ENCODE data around the gene ZDHHC22. TPM values are rescaled to one million over a fixed set of nuclear protein-coding genes. Genes with fewer than 3 reads are reported as not detected.

The ZDHHC22 gene
- total RNA-seq, 1 donor from 2014 or later = 0.14 TPM

GRCh38 chr14:77104393-77104792 is 37.2 kb downstream of the ZDHHC22 start:
- Mint-ChIP-seq H3K9me3 (ENCODE audit: low read depth) (no peaks in the 10 kb centered on the region), H3K4me1 (ENCODE audit: low read depth) (peaks cover 14% of the 10 kb centered on the region), H3K4me3 (ENCODE audit: low read depth) (no peak overlapping the region), H3K27me3 (no peaks in the 10 kb centered on the region), H3K27ac (no peak overlapping the region), H3K36me3 (ENCODE audit: insufficient read depth) (peaks cover 13% of the 10 kb centered on the region)
- no peak for DNase-seq (ENCODE audit: low spot score, unreplicated experiment)
- TF ChIP-seq, protein P1, sequence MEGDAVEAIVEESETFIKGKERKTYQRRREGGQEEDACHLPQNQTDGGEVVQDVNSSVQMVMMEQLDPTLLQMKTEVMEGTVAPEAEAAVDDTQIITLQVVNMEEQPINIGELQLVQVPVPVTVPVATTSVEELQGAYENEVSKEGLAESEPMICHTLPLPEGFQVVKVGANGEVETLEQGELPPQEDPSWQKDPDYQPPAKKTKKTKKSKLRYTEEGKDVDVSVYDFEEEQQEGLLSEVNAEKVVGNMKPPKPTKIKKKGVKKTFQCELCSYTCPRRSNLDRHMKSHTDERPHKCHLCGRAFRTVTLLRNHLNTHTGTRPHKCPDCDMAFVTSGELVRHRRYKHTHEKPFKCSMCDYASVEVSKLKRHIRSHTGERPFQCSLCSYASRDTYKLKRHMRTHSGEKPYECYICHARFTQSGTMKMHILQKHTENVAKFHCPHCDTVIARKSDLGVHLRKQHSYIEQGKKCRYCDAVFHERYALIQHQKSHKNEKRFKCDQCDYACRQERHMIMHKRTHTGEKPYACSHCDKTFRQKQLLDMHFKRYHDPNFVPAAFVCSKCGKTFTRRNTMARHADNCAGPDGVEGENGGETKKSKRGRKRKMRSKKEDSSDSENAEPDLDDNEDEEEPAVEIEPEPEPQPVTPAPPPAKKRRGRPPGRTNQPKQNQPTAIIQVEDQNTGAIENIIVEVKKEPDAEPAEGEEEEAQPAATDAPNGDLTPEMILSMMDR (IDR thresholded peaks at IDR 0.05; ENCODE audit: unreplicated experiment) = no peak

DNA sequence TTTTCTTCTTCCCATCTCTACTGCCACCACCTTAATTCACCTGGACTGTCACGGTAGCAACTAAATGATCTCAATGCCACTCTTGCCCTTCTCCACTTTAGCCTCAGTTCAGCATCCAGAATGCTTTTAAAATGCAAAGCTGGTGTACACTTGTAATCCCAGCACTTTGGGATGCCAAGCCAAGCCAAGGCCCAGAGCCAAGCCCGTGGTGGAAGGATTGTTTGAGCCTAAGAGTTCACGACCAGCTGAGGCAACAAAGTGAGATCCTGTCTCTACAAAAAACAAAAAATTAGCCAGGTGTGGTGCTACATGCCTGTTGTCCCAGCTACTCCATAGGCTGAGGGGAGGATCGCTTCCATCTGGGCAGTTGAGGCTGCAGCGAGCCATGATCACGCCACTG is 37.6 kb downstream of the ZDHHC22 start:
- Mint-ChIP-seq H3K9me3 (ENCODE audit: low read depth) (no peaks in the 10 kb centered on the region), H3K27me3 (no peaks in the 10 kb centered on the region), H3K4me1 (ENCODE audit: low read depth) (peaks cover 19% of the 10 kb centered on the region), H3K4me3 (ENCODE audit: low read depth) (no peak overlapping the region), H3K27ac (no peak overlapping the region), H3K36me3 (ENCODE audit: insufficient read depth) (peaks cover 12% of the 10 kb centered on the region)
- no peak for DNase-seq (ENCODE audit: low spot score, unreplicated experiment)
- TF ChIP-seq, protein P1 (IDR thresholded peaks at IDR 0.05; ENCODE audit: unreplicated experiment) = no peak

DNA sequence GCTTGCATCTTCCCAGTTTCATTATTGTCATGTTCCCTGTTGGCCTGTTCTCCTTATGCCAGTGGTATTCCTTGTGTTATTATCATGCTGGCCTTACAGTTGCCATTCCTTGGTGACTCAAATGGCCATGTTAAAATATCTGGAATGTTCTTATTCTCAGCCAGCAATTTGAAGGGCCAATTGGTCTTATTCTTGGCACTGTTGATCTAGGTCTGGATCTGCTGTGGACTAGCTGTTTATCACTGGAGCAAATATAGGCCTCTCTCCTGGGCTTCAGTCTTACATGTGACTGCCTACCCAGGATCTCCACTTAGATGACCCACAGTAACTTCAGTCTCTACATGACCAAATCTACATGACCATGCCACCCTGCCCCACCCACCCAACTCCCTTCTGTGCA is 38.1 kb downstream of the ZDHHC22 start:
- Mint-ChIP-seq H3K9me3 (ENCODE audit: low read depth) (no peaks in the 10 kb centered on the region), H3K27ac (no peak overlapping the region), H3K36me3 (ENCODE audit: insufficient read depth) (peaks cover 10% of the 10 kb centered on the region), H3K4me1 (ENCODE audit: low read depth) (peaks cover 23% of the 10 kb centered on the region), H3K4me3 (ENCODE audit: low read depth) (no peak overlapping the region), H3K27me3 (no peaks in the 10 kb centered on the region)
- no peak for DNase-seq (ENCODE audit: low spot score, unreplicated experiment)
- TF ChIP-seq, protein P1 (IDR thresholded peaks at IDR 0.05; ENCODE audit: unreplicated experiment) = no peak

DNA sequence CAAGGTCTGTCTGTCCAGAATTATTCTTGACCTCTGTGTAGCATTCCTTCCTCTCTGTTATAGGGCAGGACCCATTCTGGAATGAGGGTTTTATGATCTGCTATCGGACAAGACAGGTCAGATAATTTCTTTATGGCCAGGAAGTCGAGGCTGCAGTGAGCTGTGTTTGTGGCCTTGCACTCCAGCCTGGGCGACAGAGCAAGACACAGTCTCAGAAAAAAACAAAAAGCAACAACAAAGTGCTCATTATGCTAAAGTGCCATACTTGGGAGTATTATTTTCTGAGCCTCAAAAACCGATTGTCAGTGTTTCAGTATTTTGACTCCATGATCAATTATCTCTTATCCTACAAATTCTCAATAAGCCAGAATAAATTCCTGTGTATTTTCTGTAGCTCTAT is 39.4 kb downstream of the ZDHHC22 start:
- Mint-ChIP-seq H3K27ac (no peak overlapping the region), H3K27me3 (no peaks in the 10 kb centered on the region), H3K9me3 (ENCODE audit: low read depth) (no peaks in the 10 kb centered on the region), H3K4me1 (ENCODE audit: low read depth) (peaks cover 26% of the 10 kb centered on the region), H3K36me3 (ENCODE audit: insufficient read depth) (peaks cover 5% of the 10 kb centered on the region), H3K4me3 (ENCODE audit: low read depth) (no peak overlapping the region)
- TF ChIP-seq, protein P1 (IDR thresholded peaks at IDR 0.05; ENCODE audit: unreplicated experiment) = no peak
- DNase-seq (ENCODE audit: low spot score, unreplicated experiment) = no peak

GRCh38 chr14:77100961-77101360 is 40.6 kb downstream of the ZDHHC22 start:
- Mint-ChIP-seq H3K4me3 (ENCODE audit: low read depth) (no peak overlapping the region), H3K27ac (no peak overlapping the region)
- TF ChIP-seq, protein P1 (IDR thresholded peaks at IDR 0.05; ENCODE audit: unreplicated experiment) = no peak

More at GRCh38 chr14:77100961-77101360, 40.6 kb downstream of the ZDHHC22 start:
- Mint-ChIP-seq H3K27me3 (no peaks in the 10 kb centered on the region), H3K9me3 (ENCODE audit: low read depth) (no peaks in the 10 kb centered on the region), H3K36me3 (ENCODE audit: insufficient read depth) (no peaks in the 10 kb centered on the region), H3K4me1 (ENCODE audit: low read depth) (peaks cover 32% of the 10 kb centered on the region)
- no peak for DNase-seq (ENCODE audit: low spot score, unreplicated experiment)
